H4 (cell line): ENCODE measurements around the gene VPREB1. TPM values are rescaled to one million over a fixed set of nuclear protein-coding genes. Genes with fewer than 3 reads are reported as not detected.
A peak's percentile ranks its signal among the peaks of the same experiment; 100 is the strongest.
"Not testable (repeated sequence)": the region's sequence is repeated elsewhere in the genome, so short reads cannot be mapped to it uniquely, and the experiment has no call there.

Experiments
- DNase-seq: peaks from one replicate; pipeline ENCODE4 v3.0.0-alpha.2; 2015; ENCODE audit warnings: low spot score
- total RNA-seq: library from RNA; depleted of rRNA; stranded (reverse); fragments of >200 nt; shearing (Covaris generic); gene quantifications from 2 replicates; pipeline ENCODE4 v1.2.3, GENCODE V29; 2014; rRNA removed

Gene VPREB1
- not detected in 2 replicates for total RNA-seq

DNA sequence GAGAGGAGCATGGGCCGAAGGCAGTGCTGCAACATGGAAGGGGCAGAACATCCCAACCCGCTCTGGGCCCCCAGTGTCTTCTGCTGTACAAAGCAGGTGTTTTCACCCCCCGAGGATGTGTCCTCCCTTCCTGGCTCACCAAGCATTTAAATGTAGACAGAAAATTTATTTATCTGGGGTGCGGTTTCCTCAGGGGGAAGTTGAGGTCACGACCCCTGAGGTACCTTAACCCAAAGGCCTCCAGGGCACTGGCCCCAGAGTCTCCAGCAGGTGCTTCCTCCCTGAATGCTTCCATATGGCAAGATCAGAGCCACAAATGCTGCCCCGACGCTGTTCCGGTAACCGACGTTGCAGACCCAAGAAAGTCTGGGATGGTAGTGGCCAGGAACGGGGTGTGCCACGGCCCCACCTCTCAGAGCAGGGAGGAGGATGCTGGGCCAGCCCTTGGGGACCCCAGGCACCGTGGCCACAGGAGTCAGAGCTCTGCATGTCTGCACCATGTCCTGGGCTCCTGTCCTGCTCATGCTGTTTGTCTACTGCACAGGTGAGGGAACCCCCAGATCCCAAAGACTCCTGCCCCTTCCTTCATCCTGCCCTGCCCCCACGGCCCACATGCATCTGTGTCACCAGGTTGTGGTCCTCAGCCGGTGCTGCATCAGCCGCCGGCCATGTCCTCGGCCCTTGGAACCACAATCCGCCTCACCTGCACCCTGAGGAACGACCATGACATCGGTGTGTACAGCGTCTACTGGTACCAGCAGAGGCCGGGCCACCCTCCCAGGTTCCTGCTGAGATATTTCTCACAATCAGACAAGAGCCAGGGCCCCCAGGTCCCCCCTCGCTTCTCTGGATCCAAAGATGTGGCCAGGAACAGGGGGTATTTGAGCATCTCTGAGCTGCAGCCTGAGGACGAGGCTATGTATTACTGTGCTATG is at the start of gene VPREB1:
Gene VPREB1 (plus strand): TSS at position 471 of the 935 bp plus-strand sequence. CDS start 28 bp downstream, at position 499.
- DNase-seq, result no peak

DNA sequence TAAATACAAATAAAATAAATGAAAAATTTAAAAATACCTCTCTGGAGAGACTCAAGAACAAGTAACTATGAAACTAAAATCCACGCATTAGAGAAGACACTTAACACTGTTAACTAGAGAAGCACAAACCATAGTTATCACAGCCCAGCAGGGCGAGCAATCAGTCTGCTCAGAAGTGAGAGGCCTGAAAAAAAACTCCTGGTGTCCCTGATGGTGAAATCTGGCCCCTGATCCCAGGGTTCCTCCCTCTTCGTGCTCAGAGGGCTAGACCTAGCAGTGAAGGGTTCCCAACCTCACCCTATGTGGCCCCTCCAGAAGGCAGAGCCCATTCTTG is 49.7 kb upstream of the VPREB1 start:
- no peak for DNase-seq

DNA sequence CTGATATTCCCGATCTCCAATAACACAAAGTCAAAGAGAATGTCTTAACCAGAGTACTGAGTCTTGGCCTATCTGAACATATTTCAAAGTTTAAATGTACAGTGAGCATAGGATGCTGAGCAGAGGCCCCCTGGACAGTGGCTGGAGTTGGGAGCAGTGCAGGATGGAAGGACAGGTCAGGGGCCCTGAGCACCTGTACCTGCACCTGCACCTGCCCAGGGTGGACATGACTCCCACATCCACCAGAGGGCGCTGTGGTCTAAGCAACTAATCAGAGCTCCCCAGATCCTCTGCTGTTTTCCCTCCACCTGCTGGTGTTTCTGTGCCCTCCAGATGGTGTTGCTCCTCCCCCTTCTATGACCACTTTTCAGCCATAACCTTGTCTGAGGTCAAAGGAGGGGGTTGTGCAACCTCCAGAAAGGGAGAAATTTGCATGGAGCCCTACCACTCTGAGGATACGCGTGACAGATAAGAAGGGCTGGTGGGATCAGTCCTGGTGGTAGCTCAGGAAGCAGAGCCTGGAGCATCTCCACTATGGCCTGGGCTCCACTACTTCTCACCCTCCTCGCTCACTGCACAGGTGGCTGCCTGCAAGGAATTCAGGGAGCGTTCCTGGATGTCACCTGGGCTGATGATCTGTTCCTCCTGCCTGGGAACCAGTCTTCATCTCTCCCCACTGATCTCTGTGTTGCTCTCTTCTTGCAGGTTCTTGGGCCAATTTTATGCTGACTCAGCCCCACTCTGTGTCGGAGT is 49.1 kb upstream of the VPREB1 start:
- DNase-seq, result peak; percentile 54

- DNase-seq, result no peak
These were observed 48.5 kb upstream of the VPREB1 start for GRCh38 chr22:22196018-22196533.

DNA sequence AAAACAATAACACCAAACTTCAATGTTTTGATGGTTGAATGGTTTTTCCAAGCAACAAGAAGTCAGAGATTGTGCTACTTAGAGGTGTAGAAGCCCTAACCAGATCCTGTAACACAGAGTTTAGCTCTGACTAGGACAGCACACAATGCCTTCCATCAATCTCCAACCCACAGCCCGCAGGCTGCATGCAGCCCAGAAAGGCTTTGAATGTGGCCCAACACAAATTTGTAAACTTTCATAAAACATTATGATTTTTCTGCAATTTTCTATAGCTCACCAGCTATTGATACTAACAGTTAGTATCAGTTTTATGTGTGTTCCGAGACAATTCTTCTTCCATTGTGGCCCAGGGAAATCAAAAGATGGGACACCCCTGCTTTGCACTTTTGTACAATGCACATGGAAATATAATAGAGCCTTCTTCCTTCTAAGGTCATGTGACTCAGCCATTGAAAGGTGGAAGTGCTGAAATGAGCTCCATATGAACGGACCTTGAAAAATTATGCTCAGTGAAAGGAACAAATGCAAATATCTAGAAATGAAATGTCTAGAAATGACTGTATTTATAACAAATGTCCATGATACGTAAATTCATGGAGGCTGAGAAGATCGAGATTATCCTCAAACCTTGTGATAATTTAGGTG is 47.6 kb upstream of the VPREB1 start:
- no peak for DNase-seq

GRCh38 chr22:22197993-22198402 is 46.6 kb upstream of the VPREB1 start:
- DNase-seq, result no peak

DNA sequence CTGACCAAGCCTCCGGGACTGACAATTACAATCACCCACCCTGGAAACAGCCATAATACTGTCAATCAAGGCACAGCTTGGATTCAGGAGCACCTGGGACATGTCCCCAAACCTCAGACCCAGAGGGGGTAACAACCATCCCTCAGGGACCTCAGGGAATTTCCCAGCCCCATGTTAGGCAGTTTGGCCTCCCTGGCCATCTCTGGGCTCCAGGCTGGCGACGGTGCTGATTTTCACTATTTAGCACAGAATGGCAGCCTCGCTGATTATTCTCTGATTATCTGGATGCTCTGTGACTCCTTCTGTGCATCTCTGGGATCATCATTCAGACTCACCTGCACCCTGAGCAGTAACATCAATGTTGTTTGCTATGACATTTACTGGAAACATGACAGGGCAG is 45.8 kb upstream of the VPREB1 start:
- no peak for DNase-seq

DNA sequence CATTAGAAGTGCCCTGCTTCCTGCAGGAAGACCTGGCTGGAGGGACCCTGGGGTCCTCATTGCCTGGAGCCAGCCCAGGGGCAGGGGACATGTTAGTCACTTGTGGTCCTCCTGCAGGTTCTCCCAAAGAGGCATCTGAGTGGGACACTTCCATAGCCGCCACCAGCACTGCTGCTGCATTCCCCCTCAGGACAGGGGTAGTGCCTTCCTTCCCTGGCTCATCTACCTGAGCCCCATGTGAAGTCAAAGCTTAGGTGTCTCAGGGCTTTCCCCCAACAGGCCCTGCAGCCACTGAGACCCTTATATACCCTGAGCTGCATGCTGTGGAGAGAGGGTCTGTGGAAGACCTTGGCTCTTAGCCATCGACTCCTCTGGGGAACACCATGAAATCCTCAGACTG is 45.0 kb upstream of the VPREB1 start:
- no peak for DNase-seq

DNA sequence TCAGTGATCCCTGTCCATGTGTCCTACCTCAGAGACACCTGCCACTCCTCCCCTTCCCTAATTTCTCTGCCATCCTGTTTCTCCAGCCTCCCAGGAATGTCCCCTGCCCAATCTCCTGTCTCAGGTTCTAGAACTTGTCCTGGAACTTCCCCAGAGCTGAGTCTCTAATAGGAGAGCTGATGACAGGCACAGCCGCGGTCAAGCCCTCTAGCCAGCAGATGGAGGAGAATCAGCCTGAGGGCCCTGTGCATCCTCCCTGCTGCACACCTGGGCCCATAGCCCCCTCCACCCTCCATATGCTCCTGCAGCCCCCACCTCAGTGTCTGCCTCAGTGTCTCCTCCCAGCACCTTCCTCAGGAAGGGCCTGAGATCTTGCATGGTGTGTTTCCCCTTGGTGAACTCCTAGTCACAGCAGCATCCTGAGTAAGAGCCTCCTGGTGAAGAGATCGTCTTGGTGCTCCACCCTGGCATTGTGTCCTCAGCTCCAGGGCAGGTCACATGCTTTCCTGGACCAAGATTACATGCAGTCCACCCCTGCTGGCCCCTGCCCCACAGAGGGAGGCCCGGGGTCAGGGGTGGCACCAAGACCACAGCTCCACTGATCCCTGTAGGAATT is 43.9 kb upstream of the VPREB1 start:
- DNase-seq, result no peak

- no peak for DNase-seq
These were observed 43.2 kb upstream of the VPREB1 start for GRCh38 chr22:22201185-22201929.

DNA sequence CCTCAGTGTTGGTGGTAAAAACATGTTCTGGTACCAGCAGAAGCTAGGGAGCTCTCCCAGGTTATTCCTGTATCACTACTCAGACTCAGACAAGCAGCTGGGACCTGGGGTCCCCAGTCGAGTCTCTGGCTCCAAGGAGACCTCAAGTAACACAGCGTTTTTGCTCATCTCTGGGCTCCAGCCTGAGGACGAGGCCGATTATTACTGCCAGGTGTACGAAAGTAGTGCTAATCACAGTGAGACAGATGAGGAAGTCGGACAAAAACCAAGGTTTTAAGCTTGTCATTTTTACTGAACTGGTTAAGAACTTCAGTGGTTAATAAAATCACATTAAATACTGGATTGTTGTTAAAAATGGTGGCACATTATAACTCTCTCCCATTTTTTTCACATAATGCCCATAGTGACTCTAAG is 42.6 kb upstream of the VPREB1 start:
- DNase-seq, result no peak

GRCh38 chr22:22203048-22203971 is 41.3 kb upstream of the VPREB1 start:
- no peak for DNase-seq

DNA sequence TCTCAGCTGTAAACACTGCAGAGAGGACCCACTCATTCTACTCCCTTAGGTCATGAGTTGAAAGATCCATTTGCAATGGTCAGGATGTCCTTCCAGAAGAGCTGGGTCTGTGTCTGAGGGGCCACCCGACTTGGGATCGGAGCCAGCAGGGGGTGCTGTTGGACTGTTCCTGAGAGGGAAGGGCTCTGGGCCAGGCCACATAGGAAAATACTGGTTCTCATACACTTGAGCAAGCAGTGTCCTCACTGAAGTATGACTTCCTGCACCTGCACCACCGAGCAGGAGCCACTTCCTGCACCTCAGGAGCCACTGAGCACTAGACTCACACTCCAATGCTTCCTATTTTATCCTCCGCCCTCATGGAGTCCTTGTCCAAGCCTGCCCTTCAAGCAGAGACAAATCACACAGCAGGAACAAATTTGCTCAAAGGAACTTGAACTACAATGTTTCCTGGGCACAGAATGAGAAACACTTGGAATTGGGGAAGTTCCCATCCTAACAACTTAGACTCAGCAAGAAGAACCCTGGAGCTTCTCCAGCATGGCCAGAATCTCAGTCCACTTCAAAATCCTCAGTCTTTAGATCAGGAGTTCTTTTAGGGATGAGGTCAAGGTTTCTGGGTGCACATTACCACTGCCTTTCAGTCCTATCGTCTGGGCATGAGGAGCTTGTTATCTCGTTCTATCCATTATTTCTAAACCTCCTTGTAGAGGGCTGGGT is 36.6 kb upstream of the VPREB1 start:
- peak; percentile 40 for DNase-seq

- no peak for DNase-seq
These were observed 35.9 kb upstream of the VPREB1 start for GRCh38 chr22:22208652-22209051.

DNA sequence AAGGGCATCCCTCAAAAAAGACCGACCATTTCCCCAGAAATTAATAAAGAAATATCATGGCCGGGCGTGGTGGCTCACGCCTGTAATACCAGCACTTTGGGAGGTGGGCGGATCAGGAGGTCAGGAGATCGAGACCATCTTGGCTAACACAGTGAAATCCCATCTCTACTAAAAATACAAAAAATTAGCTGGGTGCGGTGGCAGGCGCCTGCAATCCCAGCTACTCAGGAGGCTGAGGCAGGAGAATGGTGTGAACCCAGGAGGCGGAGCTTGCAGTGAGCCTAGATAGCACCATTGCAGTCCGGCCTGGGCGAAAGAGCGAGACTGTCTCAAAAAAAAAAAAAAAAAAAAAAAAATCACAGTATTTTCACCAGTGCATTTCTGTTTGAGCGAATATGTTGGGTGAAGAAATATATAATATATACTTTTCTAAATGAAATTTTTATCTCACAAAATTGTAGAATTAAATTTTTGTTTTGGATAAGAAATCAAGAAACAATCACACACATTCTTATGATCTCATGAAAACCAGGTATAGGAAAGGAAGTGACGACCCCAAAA is 35.4 kb upstream of the VPREB1 start:
- not testable (repeated sequence) for DNase-seq

DNA sequence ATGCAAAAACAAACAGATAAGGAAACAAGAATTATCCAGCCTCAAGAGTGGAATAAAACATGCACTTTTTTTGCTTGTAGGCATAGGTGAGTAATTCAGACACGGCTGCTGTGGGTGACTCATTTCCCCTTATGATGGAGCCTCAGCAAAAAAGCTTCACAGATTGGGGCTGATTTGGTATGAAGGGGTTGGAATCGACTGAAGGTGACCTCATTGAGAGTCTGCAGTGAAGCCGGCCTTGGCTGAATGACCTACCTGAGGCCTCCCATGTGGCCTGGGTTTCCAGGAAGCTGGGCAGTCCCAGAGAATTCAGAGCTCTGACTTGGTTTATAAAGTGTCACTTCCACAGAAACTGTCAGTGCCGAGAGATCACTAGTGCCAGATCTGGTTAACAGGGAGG is 34.2 kb upstream of the VPREB1 start:
- DNase-seq, result peak; percentile 48

DNA sequence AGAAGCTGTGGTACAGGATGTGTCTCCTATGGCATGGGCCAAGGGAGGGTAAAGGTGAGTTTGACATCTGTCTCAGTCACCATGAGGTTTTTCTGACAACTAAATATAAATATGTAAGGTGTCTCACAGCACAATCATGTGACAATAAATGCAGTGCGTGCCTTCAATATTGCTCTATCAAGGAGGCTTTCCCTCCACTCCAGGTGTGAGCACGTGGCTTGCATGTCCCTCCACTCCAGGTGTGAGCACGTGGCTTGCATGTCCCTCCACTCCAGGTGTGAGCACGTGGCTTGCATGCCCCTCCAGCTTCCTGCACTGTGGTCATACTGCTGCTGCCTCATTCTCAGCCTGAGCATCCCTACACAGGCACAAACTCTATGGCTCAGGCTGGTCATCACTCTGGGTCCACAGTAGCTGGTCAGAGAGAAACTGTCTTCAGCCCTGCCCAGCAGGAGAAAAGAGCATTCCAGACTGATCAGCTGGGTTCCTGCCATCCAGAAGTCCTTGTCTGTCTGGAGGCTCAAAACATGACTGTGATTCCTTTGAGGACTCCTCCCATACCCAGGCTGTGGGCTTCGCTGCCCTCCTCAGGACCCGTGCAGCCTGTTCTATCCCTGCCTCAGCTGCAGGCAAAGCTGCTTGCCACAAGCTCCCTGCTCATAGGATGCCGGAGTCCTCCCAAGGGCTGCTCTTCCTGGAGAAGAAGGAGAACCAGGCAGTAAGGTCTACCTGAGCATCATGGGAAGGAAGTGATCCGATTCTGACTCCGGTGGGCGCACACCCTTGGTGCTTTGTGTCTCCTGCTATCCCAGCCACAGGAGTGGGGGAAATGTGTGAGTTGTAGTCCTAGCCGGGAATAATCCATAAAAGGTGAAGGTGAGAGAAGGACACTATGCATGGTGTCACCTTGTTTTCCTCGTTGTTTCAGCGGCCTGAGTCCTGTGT is 33.4 kb upstream of the VPREB1 start:
- no peak for DNase-seq

- peak; percentile 44 for DNase-seq
These were observed 31.4 kb upstream of the VPREB1 start for GRCh38 chr22:22213231-22213630.
